IMR-90 (cell line): Measurements from ENCODE around the gene HS3ST2. TPM values are rescaled to one million over a fixed set of nuclear protein-coding genes. Genes with fewer than 3 reads are reported as not detected.

Source experiments
- ATAC-seq: fragments of 200-7000 bp; cut with Tn5 transposase; 2 replicates; pipeline ENCODE4 v1.9.1; 2020; ENCODE audit warnings: low read depth, mild to moderate bottlenecking, moderate library complexity
- Bru-seq: library from RNA; stranded (reverse); fragments of 400-500 nt; gene quantifications from one replicate; lab custom pipeline; 2021; lab: Mats Ljungman, UMichigan
- BruChase-seq, 2 experiments: library from RNA; stranded (reverse); fragments of 400-500 nt; gene quantifications; one replicate each; lab custom pipeline; 2021; lab: Mats Ljungman, UMichigan
- BruUV-seq: library from RNA; stranded (reverse); fragments of 400-500 nt; replicated peaks from 2 replicates; lab custom pipeline; 2021; lab: Mats Ljungman, UMichigan
- CTCF ChIA-PET: fragments of 300-600 bp; formaldehyde crosslinking; extraction: SDS; loops from one replicate; lab custom pipeline; 2021; ENCODE audit warnings: antibody characterized with exemption; lab: Yijun Ruan, JAX
- POLR2A ChIA-PET: fragments of 300-600 bp; sonication (Branson Sonifier 250); formaldehyde crosslinking; loops from one replicate; lab custom pipeline; 2022; ENCODE audit warnings: antibody characterized with exemption; ENCODE audit not compliant: unreplicated experiment; lab: Charles Lee
- DNase-seq: peaks from one replicate; pipeline ENCODE4 v3.0.0; 2013
- H2AFZ ChIP-seq: replicated peaks from 2 replicates; pipeline ENCODE3; 2013; ENCODE audit warnings: low read length, mild to moderate bottlenecking; ENCODE audit not compliant: poor library complexity
- H2AK5ac ChIP-seq: 2 replicates; pipeline ENCODE4 v1.6.1; 2013; ENCODE audit warnings: low read depth, low read length, inconsistent platforms
- H2AK9ac ChIP-seq: replicated peaks from 2 replicates; pipeline ENCODE3; 2013; ENCODE audit warnings: mild to moderate bottlenecking, low read depth, low read length, moderate library complexity; ENCODE audit not compliant: poor library complexity
- H2BK120ac ChIP-seq: 2 replicates; pipeline ENCODE4 v1.6.1; 2013; ENCODE audit warnings: low read depth, low read length, inconsistent platforms
- H2BK15ac ChIP-seq: 3 replicates; pipeline ENCODE4 v1.6.1; 2013; ENCODE audit warnings: low read depth, low read length, inconsistent platforms
- H2BK20ac ChIP-seq: 2 replicates; pipeline ENCODE4 v1.6.1; 2013; ENCODE audit warnings: low read depth, mild to moderate bottlenecking, inconsistent platforms, low read length, moderate library complexity
- H2BK5ac ChIP-seq: 2 replicates; pipeline ENCODE4 v1.6.1; 2013; ENCODE audit warnings: mild to moderate bottlenecking, low read depth, low read length, inconsistent platforms; ENCODE audit not compliant: poor library complexity, severe bottlenecking
- H3K14ac ChIP-seq: replicated peaks from 2 replicates; pipeline ENCODE4 v1.6.1; 2013; ENCODE audit warnings: low read depth, low read length, inconsistent platforms
- H3K18ac ChIP-seq: 2 replicates; pipeline ENCODE4 v1.6.1; 2013; ENCODE audit warnings: low read depth, low read length, control low read depth
- H3K23ac ChIP-seq: 2 replicates; pipeline ENCODE4 v1.6.1; 2013; ENCODE audit warnings: low read depth, low read length, inconsistent platforms
- H3K27ac ChIP-seq: 2 replicates; pipeline ENCODE4 v1.5.1; 2013; ENCODE audit warnings: mild to moderate bottlenecking, control low read depth, low read length; ENCODE audit not compliant: insufficient read depth
- H3K27me3 ChIP-seq: 2 replicates; pipeline ENCODE4 v1.6.1; 2013; ENCODE audit warnings: low read length; ENCODE audit not compliant: control insufficient read depth, insufficient read depth
- H3K36me3 ChIP-seq: 2 replicates; pipeline ENCODE4 v1.6.1; 2013; ENCODE audit warnings: low read length, mixed read lengths; ENCODE audit not compliant: control insufficient read depth, insufficient read depth
- H3K4ac ChIP-seq: 2 replicates; pipeline ENCODE4 v1.6.1; 2013; ENCODE audit warnings: low read depth, low read length, inconsistent platforms
- H3K4me1 ChIP-seq: 2 replicates; pipeline ENCODE4 v1.6.1; 2013; ENCODE audit warnings: low read length, mixed read lengths; ENCODE audit not compliant: control insufficient read depth, insufficient read depth
- H3K4me2 ChIP-seq: 2 replicates; pipeline ENCODE4 v1.6.1; 2013; ENCODE audit warnings: low read depth, mild to moderate bottlenecking, control low read depth, low read length, moderate library complexity
- H3K4me3 ChIP-seq: 2 replicates; pipeline ENCODE4 v1.5.1; 2013; ENCODE audit warnings: low read depth, mild to moderate bottlenecking, control low read depth, low read length, moderate library complexity; ENCODE audit not compliant: insufficient read depth
- H3K56ac ChIP-seq: 2 replicates; pipeline ENCODE4 v1.6.1; 2013; ENCODE audit warnings: low read length, inconsistent platforms; ENCODE audit not compliant: insufficient read depth; ENCODE audit errors: extremely low read depth
- H3K79me1 ChIP-seq, 2 experiments: 2 replicates each; pipeline ENCODE4 v1.6.1; 2013; ENCODE audit warnings: low read length in 2 of 2, inconsistent platforms in 1 of 2, low read depth in 1 of 2
- H3K9ac ChIP-seq: 2 replicates; pipeline ENCODE4 v1.6.1; 2013; ENCODE audit warnings: low read depth, low read length, control low read depth
- H3K9me1 ChIP-seq: 2 replicates; pipeline ENCODE4 v1.6.1; 2013; ENCODE audit warnings: low read length, inconsistent platforms; ENCODE audit not compliant: insufficient read depth
- H3K9me3 ChIP-seq: 2 replicates; pipeline ENCODE4 v1.6.1; 2013; ENCODE audit warnings: low read length; ENCODE audit not compliant: control insufficient read depth, insufficient read depth
- H4K20me1 ChIP-seq: 2 replicates; pipeline ENCODE4 v1.6.1; 2013; ENCODE audit warnings: low read length, inconsistent platforms; ENCODE audit not compliant: insufficient read depth
- H4K5ac ChIP-seq: 2 replicates; pipeline ENCODE4 v1.6.1; 2013; ENCODE audit warnings: mild to moderate bottlenecking, low read depth, low read length, control low read depth
- H4K8ac ChIP-seq, 2 experiments: 2 replicates each; pipeline ENCODE4 v1.6.1; 2013; ENCODE audit warnings: low read depth in 2 of 2, low read length in 2 of 2, control low read depth in 1 of 2, inconsistent platforms in 1 of 2
- H4K91ac ChIP-seq: 2 replicates; pipeline ENCODE4 v1.6.1; 2013; ENCODE audit warnings: low read depth, low read length, inconsistent platforms; ENCODE audit not compliant: insufficient read depth
- CHD1 ChIP-seq: IDR thresholded peaks from 2 replicates; pipeline ENCODE4 v1.6.1; 2012; ENCODE audit warnings: low read depth, low read length, improper control_type of control experiment
- MAFK ChIP-seq: IDR thresholded peaks from 2 replicates; pipeline ENCODE4 v1.6.1; 2012; ENCODE audit warnings: low read depth, low read length, improper control_type of control experiment
- MXI1 ChIP-seq: IDR thresholded peaks from 2 replicates; pipeline ENCODE4 v1.6.1; 2012; ENCODE audit warnings: low read depth, mild to moderate bottlenecking, low read length, moderate library complexity, borderline replicate concordance
- POLR2A ChIP-seq: IDR thresholded peaks from 2 replicates; pipeline ENCODE4 v1.6.1; 2012; ENCODE audit warnings: mild to moderate bottlenecking, low read depth, low read length
- RAD21 ChIP-seq: IDR thresholded peaks from 2 replicates; pipeline ENCODE4 v1.6.1; 2012; ENCODE audit warnings: low read length, improper control_type of control experiment
- RCOR1 ChIP-seq: IDR thresholded peaks from 2 replicates; pipeline ENCODE4 v1.6.1; 2012; ENCODE audit warnings: mild to moderate bottlenecking, low read length, improper control_type of control experiment; ENCODE audit not compliant: insufficient replicate concordance
- RFX5 ChIP-seq: IDR thresholded peaks from 2 replicates; pipeline ENCODE4 v1.8.0; 2012; ENCODE audit warnings: low read depth, mild to moderate bottlenecking, low read length, moderate library complexity
- SMC3 ChIP-seq: fragments of 150-350 bp; IDR thresholded peaks from 2 replicates; pipeline ENCODE4 v1.6.1; 2016; ENCODE audit warnings: low read depth, mild to moderate bottlenecking, antibody characterized with exemption, low read length, moderate library complexity
- WGBS, 2 experiments: methylation state at CpG; one replicate each; pipeline versions ENCODE4 v1.1.5 to v1.1.7; 2013; ENCODE audit warnings: missing lambda C conversion rate in 2 of 2; ENCODE audit not compliant: insufficient read length in 1 of 2; ENCODE audit errors: extremely low coverage in 2 of 2; 5-methylcytosine and 5-hydroxymethylcytosine counted together
- dilution Hi-C: fragments of 300-500 bp; cut with HindIII; formaldehyde crosslinking; loops from one replicate; pipeline ENCODE4 v1.14.3; 2018; ENCODE audit warnings: low sequenced_read_pairs; ENCODE audit not compliant: unreplicated experiment
- in situ Hi-C: fragments of 300-500 bp; cut with MboI; formaldehyde crosslinking; loops from 3 replicates; pipeline ENCODE4 v1.14.3; 2019; ENCODE audit warnings: low sequenced_read_pairs, inconsistent platforms, mixed read lengths
- intact Hi-C: fragments of 100-400 bp; cut with micrococcal nuclease; formaldehyde crosslinking; loops from 2 replicates; pipeline ENCODE4 v1.10.0; 2022
- long read RNA-seq: library from polyadenylated mRNA; unstranded; transcript quantifications from one replicate; pipeline ENCODE4 v2.0.0, GENCODE V29; 2021; ENCODE audit not compliant: unreplicated experiment
- polyA plus RNA-seq, 3 experiments: library from polyadenylated mRNA; depleted of rRNA; stranded (reverse); fragments of >200 nt; gene quantifications; 2 replicates each; pipeline ENCODE4 v1.2.3, GENCODE V29; 2012; ENCODE audit warnings: low replicate concordance in 1 of 3
- total RNA-seq: library from RNA; depleted of rRNA; stranded (reverse); fragments of >200 nt; gene quantifications from 2 replicates; pipeline ENCODE4 v1.2.3, GENCODE V29; 2012; rRNA removed
- TF ChIP-seq, protein P1 (sequence below): conservative IDR thresholded peaks from 2 replicates; pipeline ENCODE4 v1.5.1; 2012; ENCODE audit warnings: mild to moderate bottlenecking, low read depth, low read length, improper control_type of control experiment

HS3ST2 gene
- total RNA-seq (not detected in 2 replicates), polyA plus RNA-seq (2012; rRNA removed) (not detected in 2 replicates), Bru-seq, nascent RNA (percentile 1 among the genes with signal in this experiment), BruChase-seq, experiment 1, labeled RNA remaining after a 6-hour chase (percentile 1 among the genes with signal in this experiment), BruChase-seq, experiment 2, labeled RNA remaining after a 2-hour chase (not detected)
- polyA plus RNA-seq (2012; cell fraction: cytosol; rRNA removed): not detected in 2 replicates
- not detected in 2 replicates for polyA plus RNA-seq (2012; cell fraction: nucleus; rRNA removed; ENCODE audit: low replicate concordance)
- long read RNA-seq: 0 reads

DNA sequence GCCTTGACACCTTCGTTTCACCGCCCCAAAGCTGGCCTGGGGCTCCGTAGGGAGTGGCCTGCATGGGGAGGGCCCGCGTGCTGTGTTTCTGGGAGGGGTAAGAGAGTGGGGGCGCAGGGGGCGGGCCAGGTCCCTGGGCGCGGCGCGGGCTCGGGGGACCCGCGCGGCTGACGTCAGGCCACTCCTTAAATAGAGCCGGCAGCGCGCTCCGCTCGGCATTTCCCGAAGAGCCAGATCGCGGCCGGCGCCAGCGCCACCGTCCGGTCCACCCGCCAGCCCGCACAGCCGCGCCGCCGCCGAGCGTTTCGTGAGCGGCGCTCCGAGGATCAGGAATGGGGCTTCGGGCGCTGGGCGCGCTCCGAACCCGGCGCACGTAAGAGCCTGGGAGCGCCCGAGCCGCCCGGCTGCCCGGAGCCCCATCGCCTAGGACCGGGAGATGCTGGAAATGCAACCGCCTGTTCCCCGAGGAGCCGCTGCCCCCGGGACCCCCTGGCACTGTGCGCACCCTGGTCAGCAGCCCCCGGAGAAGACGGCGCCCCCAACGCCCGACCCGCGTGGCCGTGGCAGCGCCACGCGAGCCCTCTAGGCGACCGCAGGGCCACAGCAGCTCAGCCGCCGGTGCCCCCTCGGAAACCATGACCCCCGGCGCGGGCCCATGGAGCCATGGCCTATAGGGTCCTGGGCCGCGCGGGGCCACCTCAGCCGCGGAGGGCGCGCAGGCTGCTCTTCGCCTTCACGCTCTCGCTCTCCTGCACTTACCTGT lies at the start of gene HS3ST2:
Gene HS3ST2 (plus strand): TSS at position 215 of the 763 bp plus-strand sequence. CDS start 449 bp downstream, at position 664.
- no peak within 1 kb of the TSS for H3K18ac ChIP-seq
- no peak within 1 kb of the TSS for H3K14ac ChIP-seq
- no peak within 1 kb of the TSS for H3K9ac ChIP-seq
- H4K91ac ChIP-seq: no peak within 1 kb of the TSS
- H2BK5ac ChIP-seq: no peak within 1 kb of the TSS
- ChIA-PET POLR2A (no interaction called here), CTCF (interaction anchor here (0.6 kb wide), 1 partner anchor 17 kb away, joined by 5 read pairs; no protein-coding TSS in a partner anchor)
- H2AK5ac ChIP-seq: no peak within 1 kb of the TSS
- WGBS, 2 experiments: 3% methylated on average over 34 of the region's 90 CpGs; no CpG with 5 or more reads in 1 of the 2 experiments
- no peak within 1 kb of the TSS for H2BK20ac ChIP-seq
- H2AK9ac ChIP-seq: no peak within 1 kb of the TSS
- peaks cover 9% of the 10 kb centered on the region; the same call in 1 of the 2 replicates for H3K27me3 ChIP-seq
- H3K9me1 ChIP-seq: no peaks in the 10 kb centered on the region
- no peak within 1 kb of the TSS for H4K8ac ChIP-seq
- H4K20me1 ChIP-seq: no peaks in the 10 kb centered on the region; the same call in 1 of the 2 replicates
- ATAC-seq (no peak; the same call in 1 of the 2 replicates), DNase-seq (no peak)
- no peak within 1 kb of the TSS for H3K4me3 ChIP-seq
- H3K4me1 ChIP-seq: no peaks in the 10 kb centered on the region
- H3K4me2 ChIP-seq: no peak within 1 kb of the TSS; the same call in 1 of the 2 replicates
- no peaks in the 10 kb centered on the region for H3K36me3 ChIP-seq
- TF ChIP-seq SMC3 (no peak), RAD21 (no peak), MAFK (no peak), POLR2A (no peak), MXI1 (no peak), RCOR1 (no peak), RFX5 (no peak), CHD1 (no peak)
- TF ChIP-seq, protein P1, sequence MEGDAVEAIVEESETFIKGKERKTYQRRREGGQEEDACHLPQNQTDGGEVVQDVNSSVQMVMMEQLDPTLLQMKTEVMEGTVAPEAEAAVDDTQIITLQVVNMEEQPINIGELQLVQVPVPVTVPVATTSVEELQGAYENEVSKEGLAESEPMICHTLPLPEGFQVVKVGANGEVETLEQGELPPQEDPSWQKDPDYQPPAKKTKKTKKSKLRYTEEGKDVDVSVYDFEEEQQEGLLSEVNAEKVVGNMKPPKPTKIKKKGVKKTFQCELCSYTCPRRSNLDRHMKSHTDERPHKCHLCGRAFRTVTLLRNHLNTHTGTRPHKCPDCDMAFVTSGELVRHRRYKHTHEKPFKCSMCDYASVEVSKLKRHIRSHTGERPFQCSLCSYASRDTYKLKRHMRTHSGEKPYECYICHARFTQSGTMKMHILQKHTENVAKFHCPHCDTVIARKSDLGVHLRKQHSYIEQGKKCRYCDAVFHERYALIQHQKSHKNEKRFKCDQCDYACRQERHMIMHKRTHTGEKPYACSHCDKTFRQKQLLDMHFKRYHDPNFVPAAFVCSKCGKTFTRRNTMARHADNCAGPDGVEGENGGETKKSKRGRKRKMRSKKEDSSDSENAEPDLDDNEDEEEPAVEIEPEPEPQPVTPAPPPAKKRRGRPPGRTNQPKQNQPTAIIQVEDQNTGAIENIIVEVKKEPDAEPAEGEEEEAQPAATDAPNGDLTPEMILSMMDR: no peak
- no peak within 1 kb of the TSS for H2BK120ac ChIP-seq
- dilution Hi-C loops (no loop called here), in situ Hi-C loops (no loop called here), intact Hi-C loops (no loop called here)
- no peak within 1 kb of the TSS for H4K5ac ChIP-seq
- no TSS peak for BruUV-seq
- H3K56ac ChIP-seq: no peak within 1 kb of the TSS
- no peak within 1 kb of the TSS for H3K27ac ChIP-seq
- H3K4ac ChIP-seq: no peak within 1 kb of the TSS
- H3K9me3 ChIP-seq: no peaks in the 10 kb centered on the region
- no peaks in the 10 kb centered on the region for H3K79me1 ChIP-seq
- no peak within 1 kb of the TSS for H2BK15ac ChIP-seq
- H2AFZ ChIP-seq: peak within 1 kb of the TSS; percentile 32
- H3K23ac ChIP-seq: no peak within 1 kb of the TSS
